Endothelial cell of umbilical vein (primary cell): Measurements from ENCODE around the gene MNT.

ENCODE experiments used
- POLR2A ChIP-seq: IDR thresholded peaks from 2 replicates; pipeline ENCODE4 v1.6.1; 2012; ENCODE audit warnings: low read depth, mild to moderate bottlenecking, control low read depth, low read length
- POLR2AphosphoS5 ChIP-seq: IDR thresholded peaks from 2 replicates; pipeline ENCODE4 v1.6.1; 2012; ENCODE audit warnings: low read depth, mild to moderate bottlenecking, control low read depth, low read length, moderate library complexity; ENCODE audit not compliant: insufficient read depth
- TF ChIP-seq, protein P1 (sequence below): IDR thresholded peaks from 2 replicates; pipeline ENCODE4 v1.6.1; 2011; ENCODE audit not compliant: insufficient read depth, insufficient read length
- TF ChIP-seq, protein P2 (sequence below), 2 donors: IDR thresholded peaks; 1 replicate in 1 of 2; 2 replicates in 1 of 2; pipeline ENCODE4 v1.5.1; 2011; ENCODE audit warnings: low read length in 2 of 2, mild to moderate bottlenecking in 2 of 2, moderate library complexity in 2 of 2, control low read depth in 1 of 2, inconsistent platforms in 1 of 2, low read depth in 1 of 2; ENCODE audit not compliant: insufficient read depth in 1 of 2; ENCODE audit errors: extremely low read depth in 1 of 2

DNA sequence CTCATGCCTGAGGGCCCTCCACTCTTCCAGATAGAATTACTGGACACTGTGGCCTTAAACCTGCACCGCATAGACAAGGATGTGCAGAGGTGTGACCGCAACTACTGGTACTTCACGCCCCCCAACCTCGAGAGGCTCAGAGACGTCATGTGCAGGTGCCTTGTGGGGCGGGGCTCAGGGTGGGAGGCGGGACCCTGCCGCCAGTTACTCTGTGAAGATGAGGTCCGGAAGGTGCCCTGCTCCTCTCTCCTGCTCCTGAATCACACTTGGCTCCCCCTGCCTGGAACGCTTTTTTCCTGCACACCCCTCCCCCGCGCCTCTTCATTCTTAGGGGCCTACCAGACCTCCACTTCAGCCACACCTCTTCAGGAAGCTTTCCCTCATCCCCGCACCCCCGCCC lies 24.8 kb downstream of the MNT start:
- TF ChIP-seq, protein P1, sequence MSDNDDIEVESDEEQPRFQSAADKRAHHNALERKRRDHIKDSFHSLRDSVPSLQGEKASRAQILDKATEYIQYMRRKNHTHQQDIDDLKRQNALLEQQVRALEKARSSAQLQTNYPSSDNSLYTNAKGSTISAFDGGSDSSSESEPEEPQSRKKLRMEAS = no peak
- no peak for TF ChIP-seq POLR2A
- TF ChIP-seq, protein P2, sequence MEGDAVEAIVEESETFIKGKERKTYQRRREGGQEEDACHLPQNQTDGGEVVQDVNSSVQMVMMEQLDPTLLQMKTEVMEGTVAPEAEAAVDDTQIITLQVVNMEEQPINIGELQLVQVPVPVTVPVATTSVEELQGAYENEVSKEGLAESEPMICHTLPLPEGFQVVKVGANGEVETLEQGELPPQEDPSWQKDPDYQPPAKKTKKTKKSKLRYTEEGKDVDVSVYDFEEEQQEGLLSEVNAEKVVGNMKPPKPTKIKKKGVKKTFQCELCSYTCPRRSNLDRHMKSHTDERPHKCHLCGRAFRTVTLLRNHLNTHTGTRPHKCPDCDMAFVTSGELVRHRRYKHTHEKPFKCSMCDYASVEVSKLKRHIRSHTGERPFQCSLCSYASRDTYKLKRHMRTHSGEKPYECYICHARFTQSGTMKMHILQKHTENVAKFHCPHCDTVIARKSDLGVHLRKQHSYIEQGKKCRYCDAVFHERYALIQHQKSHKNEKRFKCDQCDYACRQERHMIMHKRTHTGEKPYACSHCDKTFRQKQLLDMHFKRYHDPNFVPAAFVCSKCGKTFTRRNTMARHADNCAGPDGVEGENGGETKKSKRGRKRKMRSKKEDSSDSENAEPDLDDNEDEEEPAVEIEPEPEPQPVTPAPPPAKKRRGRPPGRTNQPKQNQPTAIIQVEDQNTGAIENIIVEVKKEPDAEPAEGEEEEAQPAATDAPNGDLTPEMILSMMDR (IDR thresholded peaks at IDR 0.05; ENCODE audit: extremely low read depth in 1 of 2, insufficient read depth in 1 of 2, low read depth in 1 of 2, low read length in 2 of 2) = no peak
- no peak for TF ChIP-seq POLR2AphosphoS5
